Measurements from ENCODE around the gene FBXL2.

The FBXL2 gene

GRCh38 chr3:33317963-33318709 lies 40.9 kb downstream of the FBXL2 start:
- peak; percentile 8 for DNase-seq

- peak; percentile 1 for DNase-seq
Observed at GRCh38 chr3:33318710-33319380, 41.6 kb downstream of the FBXL2 start.

DNA sequence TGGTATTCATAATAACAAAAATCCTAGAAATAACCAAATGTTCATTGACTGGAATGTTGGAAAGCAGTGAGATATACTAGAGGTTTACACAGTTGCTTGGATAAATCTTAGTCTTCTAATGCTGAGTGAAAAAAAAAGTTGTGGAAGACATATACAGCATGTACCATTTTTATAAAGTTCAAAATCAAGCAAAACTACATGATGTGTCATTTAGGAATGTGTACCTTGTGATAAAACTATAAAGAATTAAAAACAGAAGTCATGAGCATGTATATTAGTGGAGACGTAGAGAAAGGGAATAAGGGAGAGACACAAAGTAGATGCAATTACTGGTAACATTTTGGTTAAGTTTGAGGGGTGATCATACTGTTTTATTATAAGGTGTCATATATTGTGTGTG lies 45.2 kb downstream of the FBXL2 start:
- DNase-seq: peak; percentile 22

DNA sequence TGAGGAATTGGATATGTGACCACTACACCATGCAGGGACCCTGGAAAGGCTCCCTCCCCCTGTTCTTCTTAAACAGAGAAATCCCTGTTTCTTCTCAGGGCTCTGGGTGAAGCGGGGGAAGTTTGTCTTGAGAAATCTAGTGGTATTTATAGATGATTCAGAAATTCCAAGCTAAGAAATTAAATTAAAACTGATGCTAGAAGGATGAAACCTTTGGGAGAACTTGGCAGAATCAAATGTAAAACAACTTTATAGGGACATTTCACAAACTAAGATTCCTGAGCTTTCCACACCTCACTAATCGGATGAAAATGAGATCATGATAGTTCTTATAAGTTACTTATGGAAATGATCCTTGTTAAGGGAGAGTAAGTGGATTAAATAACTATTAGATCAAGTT lies 54.2 kb downstream of the FBXL2 start:
- peak; percentile 63 for DNase-seq

DNA sequence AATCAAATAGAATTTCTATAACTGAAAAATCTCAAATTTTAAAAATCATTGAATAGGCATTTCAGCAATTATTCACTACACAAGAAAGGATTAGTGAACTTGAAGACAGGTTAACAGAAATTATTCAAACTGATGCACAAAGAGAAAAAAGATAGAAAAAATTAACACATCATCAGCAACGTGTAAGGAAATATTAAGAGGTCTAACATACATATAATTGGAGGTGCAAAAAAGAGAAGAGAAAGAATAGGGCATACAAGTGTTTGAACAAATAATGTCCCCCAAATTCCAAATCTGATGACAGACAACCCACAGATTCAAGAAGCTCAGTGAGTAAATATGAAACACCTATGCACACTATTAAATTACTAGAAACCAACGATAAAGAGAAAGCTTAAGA lies 57.1 kb downstream of the FBXL2 start:
- no peak for DNase-seq

DNA sequence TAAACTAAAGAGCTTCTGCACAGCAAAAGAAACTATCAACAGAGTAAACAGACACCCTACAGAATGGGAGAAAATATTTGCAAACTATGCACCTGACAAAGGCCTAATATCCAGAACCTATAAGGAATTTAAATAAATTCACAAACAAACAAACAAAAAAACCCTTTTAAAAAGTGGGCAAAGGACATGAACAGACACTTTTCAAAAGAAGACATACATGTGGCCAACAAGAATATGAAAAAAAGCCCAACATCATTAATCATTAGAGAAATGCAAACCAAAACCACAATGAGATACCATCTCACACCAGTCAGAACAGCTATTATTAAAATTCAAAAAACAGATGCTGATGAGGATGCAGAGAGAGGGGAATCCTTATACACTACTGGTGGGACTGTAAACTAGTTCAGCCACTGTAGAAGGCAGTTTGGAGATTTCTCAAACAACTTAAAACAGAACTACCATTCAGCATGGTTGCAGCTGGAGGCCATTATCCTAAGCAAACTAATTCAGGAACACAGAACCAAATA lies 61.8 kb downstream of the FBXL2 start:
- peak; percentile 6 for DNase-seq

- DNase-seq: no peak
Observed at GRCh38 chr3:33339758-33340157, 62.5 kb downstream of the FBXL2 start.

DNA sequence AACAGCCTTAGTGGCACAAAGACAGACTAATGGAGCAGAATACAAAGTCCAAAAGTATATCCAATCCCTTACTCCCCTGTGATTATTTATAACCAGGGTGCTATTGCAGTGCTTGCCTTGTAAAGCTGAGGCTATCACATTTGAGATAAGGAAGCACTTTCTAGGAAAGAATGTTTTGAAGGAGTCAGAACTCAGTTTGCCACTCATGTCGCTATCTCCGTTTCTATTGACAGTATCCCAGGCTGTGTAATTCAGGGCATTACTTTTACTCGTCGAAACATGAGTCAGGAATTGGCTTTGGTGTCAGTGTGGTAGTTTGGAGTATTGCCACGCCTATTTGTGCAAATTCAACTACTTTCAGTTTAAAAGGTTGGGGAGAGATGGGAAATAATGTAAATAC lies 78.4 kb downstream of the FBXL2 start:
- DNase-seq: peak; percentile 33

- no peak for DNase-seq
Observed at GRCh38 chr3:33358172-33358781, 81.0 kb downstream of the FBXL2 start.

- DNase-seq: peak; percentile 76
Observed at GRCh38 chr3:33360136-33360825, 83.0 kb downstream of the FBXL2 start.

GRCh38 chr3:33363113-33363800 lies 86.0 kb downstream of the FBXL2 start:
- no peak for DNase-seq

DNA sequence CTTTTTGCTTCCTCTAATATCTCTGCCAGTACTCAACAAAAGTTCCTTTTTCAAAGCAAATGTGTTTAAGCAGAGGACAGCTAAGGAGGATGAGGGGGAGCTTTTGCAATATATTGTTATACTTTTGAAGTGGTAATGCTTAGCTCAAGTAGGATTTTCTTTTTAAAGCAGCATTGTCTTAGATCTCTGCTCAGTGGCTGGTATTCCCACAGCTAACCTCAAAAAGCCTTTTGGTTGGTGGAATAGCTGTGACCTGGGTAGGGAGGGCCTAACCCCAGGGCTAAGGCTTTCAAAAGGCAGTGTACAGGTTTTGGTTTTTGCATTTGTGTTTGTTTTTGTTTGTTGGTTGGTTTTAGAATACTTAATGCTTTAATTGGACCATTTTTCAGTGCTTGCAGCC lies 86.8 kb downstream of the FBXL2 start:
- DNase-seq: no peak

DNA sequence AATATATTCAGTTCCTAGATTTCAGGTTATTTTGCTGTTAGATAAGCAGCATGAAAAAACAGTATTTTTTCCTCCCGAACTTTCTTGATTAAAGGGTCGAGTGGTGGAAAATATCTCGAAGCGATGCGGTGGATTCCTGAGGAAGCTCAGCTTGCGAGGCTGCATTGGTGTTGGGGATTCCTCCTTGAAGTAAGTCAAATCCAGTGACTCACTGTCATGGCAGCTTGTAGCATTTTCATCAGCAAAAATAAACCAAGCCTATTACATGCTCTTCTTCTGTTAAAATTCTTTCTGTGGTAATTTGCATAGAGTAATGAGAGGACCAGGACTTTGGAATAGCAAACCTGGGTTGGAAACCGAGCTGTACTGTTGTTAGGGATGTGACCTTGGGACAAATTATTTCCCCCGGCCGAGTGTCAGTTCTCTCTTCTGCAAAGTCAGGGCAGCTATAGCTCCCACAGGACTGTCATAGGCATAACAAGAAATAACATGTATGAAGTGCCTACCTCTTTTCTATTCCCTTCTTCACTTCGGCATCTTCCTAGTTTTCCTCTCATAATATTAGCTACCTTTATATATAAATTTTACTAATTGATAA lies 87.4 kb downstream of the FBXL2 start:
- DNase-seq: peak; percentile 56

- DNase-seq: peak; percentile 74
Observed at GRCh38 chr3:33372218-33373081, 95.2 kb downstream of the FBXL2 start.

DNA sequence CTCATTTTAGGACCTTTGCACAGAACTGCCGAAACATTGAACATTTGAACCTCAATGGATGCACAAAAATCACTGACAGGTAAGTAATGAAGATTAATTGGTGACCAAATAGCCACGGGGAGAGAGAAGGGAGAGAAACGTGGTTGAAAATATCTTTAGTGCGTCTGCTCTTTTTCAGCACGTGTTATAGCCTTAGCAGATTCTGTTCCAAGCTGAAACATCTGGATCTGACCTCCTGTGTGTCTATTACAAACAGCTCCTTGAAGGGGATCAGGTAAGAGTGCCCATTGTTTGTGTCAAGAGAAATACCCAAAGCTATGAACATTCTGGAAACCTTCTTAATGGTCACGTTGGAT lies 95.8 kb downstream of the FBXL2 start:
- DNase-seq: no peak

DNA sequence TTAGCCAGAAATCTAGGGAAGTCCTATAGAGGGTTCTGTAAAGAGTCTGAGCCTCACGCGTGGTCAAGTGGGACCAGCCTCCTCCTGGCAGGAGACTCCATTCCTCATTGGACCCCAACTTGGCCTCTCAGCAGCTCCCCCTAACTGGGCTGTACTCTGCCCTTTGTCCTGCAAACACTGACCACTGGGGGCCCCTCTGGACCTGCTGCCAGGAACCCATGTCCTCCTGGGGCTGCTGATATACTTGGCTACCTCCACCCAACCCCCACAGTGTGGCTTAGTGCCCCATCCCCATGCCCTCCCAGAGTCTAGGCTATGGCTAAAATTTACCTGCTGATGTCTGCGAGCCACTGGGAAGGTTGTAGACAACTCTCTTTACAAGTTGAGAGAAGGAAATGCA lies 100.2 kb downstream of the FBXL2 start:
- DNase-seq: no peak

- DNase-seq: peak; percentile 53
Observed at GRCh38 chr3:33377931-33378330, 100.7 kb downstream of the FBXL2 start.

DNA sequence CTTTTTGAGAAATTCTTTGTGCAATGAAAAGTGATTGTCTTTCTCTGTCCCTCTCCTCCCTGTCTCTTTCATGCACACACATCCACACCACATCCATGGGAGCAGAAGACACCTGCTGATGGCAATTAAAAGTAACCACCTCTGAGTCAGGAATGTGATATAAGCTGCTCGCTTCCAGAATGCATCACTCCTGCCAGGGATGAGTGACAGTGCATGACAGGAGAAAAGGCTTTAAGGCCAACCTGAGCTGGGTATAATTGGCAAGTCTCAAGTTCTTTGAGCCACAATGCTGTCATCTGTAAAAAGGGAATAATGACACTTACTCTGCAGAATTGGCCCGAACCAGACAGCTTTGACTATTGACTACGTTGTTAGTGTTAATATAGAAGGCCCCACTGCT lies 103.4 kb downstream of the FBXL2 start:
- no peak for DNase-seq

GRCh38 chr3:33383951-33384350 lies 106.7 kb downstream of the FBXL2 start:
- no peak for DNase-seq

- no peak for DNase-seq
Observed at GRCh38 chr3:33385423-33385822, 108.2 kb downstream of the FBXL2 start.

GRCh38 chr3:33386631-33387030 lies 109.4 kb downstream of the FBXL2 start:
- no peak for DNase-seq
